Endodermal cell (in vitro differentiated cells): ENCODE data around the gene SOCS3. TPM values are rescaled to one million over a fixed set of nuclear protein-coding genes. Genes with fewer than 3 reads are reported as not detected.

Experiments used
- DNase-seq: peaks from one replicate; pipeline ENCODE4 v3.0.0-alpha.2; 2017
- H3K27ac ChIP-seq: 2 replicates; pipeline ENCODE4 v1.5.1; 2013; ENCODE audit warnings: mild to moderate bottlenecking, low read depth, low read length, moderate library complexity
- H3K27me3 ChIP-seq: 2 replicates; pipeline ENCODE4 v1.6.1; 2013; ENCODE audit warnings: mild to moderate bottlenecking, low read length, moderate library complexity; ENCODE audit not compliant: insufficient read depth, control insufficient read depth, poor library complexity, severe bottlenecking
- H3K36me3 ChIP-seq: 2 replicates; pipeline ENCODE4 v1.7.0; 2013; ENCODE audit warnings: mild to moderate bottlenecking, low read length, moderate library complexity; ENCODE audit not compliant: control insufficient read depth, insufficient read depth
- H3K4me1 ChIP-seq: one replicate; pipeline ENCODE4 v1.7.0; 2013; ENCODE audit warnings: low read length; ENCODE audit not compliant: control insufficient read depth, insufficient read depth
- H3K4me3 ChIP-seq: 2 replicates; pipeline ENCODE4 v1.5.1; 2013; ENCODE audit warnings: mild to moderate bottlenecking, low read length, moderate library complexity
- H3K9ac ChIP-seq: 2 replicates; pipeline ENCODE4 v1.6.1; 2013; ENCODE audit warnings: mild to moderate bottlenecking, low read length, moderate library complexity; ENCODE audit not compliant: poor library complexity, severe bottlenecking; ENCODE audit errors: extremely low read depth
- H3K9me3 ChIP-seq: 2 replicates; pipeline ENCODE4 v1.6.1; 2013; ENCODE audit warnings: mild to moderate bottlenecking, low read length, moderate library complexity; ENCODE audit not compliant: control insufficient read depth
- H3K27ac Mint-ChIP-seq: 2 replicates; pipeline ENCODE4 v1.8.0; 2020; ENCODE audit warnings: mixed read lengths
- H3K27me3 Mint-ChIP-seq: 2 replicates; pipeline ENCODE4 v1.8.0; 2021; ENCODE audit warnings: mild to moderate bottlenecking, mixed read lengths; ENCODE audit not compliant: insufficient read depth
- H3K36me3 Mint-ChIP-seq: 2 replicates; pipeline ENCODE4 v1.8.0; 2020; ENCODE audit warnings: low read depth, mixed read lengths
- H3K4me1 Mint-ChIP-seq: 2 replicates; pipeline ENCODE4 v1.8.0; 2020; ENCODE audit warnings: mixed read lengths
- H3K4me3 Mint-ChIP-seq: 2 replicates; pipeline ENCODE4 v1.8.0; 2020; ENCODE audit warnings: mild to moderate bottlenecking, moderate library complexity, mixed read lengths
- H3K9me3 Mint-ChIP-seq: 2 replicates; pipeline ENCODE4 v1.8.0; 2020; ENCODE audit warnings: mild to moderate bottlenecking, mixed read lengths
- CTCF ChIP-seq: fragments of 200-600 bp; sonication (generic); conservative IDR thresholded peaks from 2 replicates; pipeline ENCODE4 v1.5.0; 2021; ENCODE audit warnings: antibody characterized with exemption, mild to moderate bottlenecking
- WGBS, 2 experiments: methylation state at CpG; one replicate each; pipeline versions ENCODE4 v1.1.5 to v1.1.7; 2013; ENCODE audit warnings: missing lambda C conversion rate in 2 of 2, mixed read lengths in 1 of 2; ENCODE audit not compliant: insufficient coverage in 1 of 2, insufficient read length in 1 of 2; 5-methylcytosine and 5-hydroxymethylcytosine counted together
- total RNA-seq, 2 donors: library from RNA; stranded (reverse); fragmentation: NEBNext Ultra II Directional in 1 of 2; extraction: Animal tissue kit (Norgen Biotek cat#: 25700) in 1 of 2; gene quantifications; 2 replicates in 1 of 2; 3 replicates in 1 of 2; pipeline ENCODE4 v1.2.1, GENCODE V29; 2021

SOCS3 gene
- total RNA-seq, 2 donors from 2014 or later: 54.2 to 75.3 TPM

- Histone ChIP-seq H3K9ac (no peak overlapping the region), H3K27me3 (no peaks in the 10 kb centered on the region), H3K9me3 (no peaks in the 10 kb centered on the region), H3K36me3 (peaks cover 11% of the 10 kb centered on the region), H3K27ac (no peak overlapping the region), H3K4me3 (no peak overlapping the region), H3K4me1 (peaks cover 15% of the 10 kb centered on the region)
- WGBS, 2 experiments: 93 to 95% methylated on average over 22 to 23 of the region's 23 CpGs
- peaks cover 52% of the 10 kb centered on the region for H3K4me1 Mint-ChIP-seq
- no peak for TF ChIP-seq CTCF
- H3K9me3 Mint-ChIP-seq: no peaks in the 10 kb centered on the region
- peaks cover 20% of the 10 kb centered on the region for H3K36me3 Mint-ChIP-seq
- peak overlapping the region; percentile 57 for H3K27ac Mint-ChIP-seq
- no peak overlapping the region for H3K4me3 Mint-ChIP-seq
- DNase-seq: no peak
- H3K27me3 Mint-ChIP-seq: no peaks in the 10 kb centered on the region
Observed at GRCh38 chr17:78384479-78385175, 24.8 kb upstream of the SOCS3 start.

- 87 to 89% methylated on average over 15 of the region's 15 CpGs for WGBS, 2 experiments
- H3K27ac ChIP-seq: no peak overlapping the region
Observed at GRCh38 chr17:78383725-78384471, 24.0 kb upstream of the SOCS3 start.

More at GRCh38 chr17:78383725-78384471, 24.0 kb upstream of the SOCS3 start:
- H3K36me3 Mint-ChIP-seq: peaks cover 20% of the 10 kb centered on the region
- no peaks in the 10 kb centered on the region for H3K27me3 Mint-ChIP-seq
- DNase-seq: peak; percentile 57
- H3K9me3 Mint-ChIP-seq: no peaks in the 10 kb centered on the region
- no peaks in the 10 kb centered on the region for H3K9me3 ChIP-seq
- peaks cover 57% of the 10 kb centered on the region for H3K4me1 Mint-ChIP-seq
- H3K36me3 ChIP-seq: peaks cover 11% of the 10 kb centered on the region
- H3K4me3 ChIP-seq: no peak overlapping the region
- H3K4me3 Mint-ChIP-seq: no peak overlapping the region
- no peak for TF ChIP-seq CTCF
- no peak overlapping the region for H3K9ac ChIP-seq
- H3K27me3 ChIP-seq: no peaks in the 10 kb centered on the region
- peaks cover 15% of the 10 kb centered on the region for H3K4me1 ChIP-seq
- H3K27ac Mint-ChIP-seq: peak overlapping the region; percentile 57
